Endothelial cell of umbilical vein (primary cell): ENCODE results near the gene METTL13. TPM values are rescaled to one million over a fixed set of nuclear protein-coding genes. Genes with fewer than 3 reads are reported as not detected.

ENCODE experiments used
- BruUV-seq: library from RNA; stranded (reverse); fragments of 400-500 nt; replicated peaks from 2 replicates; lab custom pipeline; 2021; lab: Mats Ljungman, UMichigan
- CTCF ChIA-PET: fragments of 300-600, 350-600 bp; sonication (Branson Sonifier 250); formaldehyde crosslinking; loops from one replicate; lab custom pipeline; 2021; ENCODE audit warnings: antibody characterized with exemption, inconsistent platforms; lab: Charles Lee
- POLR2A ChIA-PET: fragments of 300-600, 350-600 bp; sonication (Branson Sonifier 250); formaldehyde crosslinking; loops from one replicate; lab custom pipeline; 2021; ENCODE audit warnings: antibody characterized with exemption, inconsistent platforms; lab: Charles Lee
- DNase-seq: peaks from one replicate; pipeline ENCODE4 v3.0.0-alpha.2; 2011; ENCODE audit warnings: low read depth, low spot score
- FAIRE-seq: peaks from 2 replicates; lab custom pipeline; 2011; peaks lifted over from hg19 to GRCh38; lab: Jason Lieb, UNC
- H2AFZ ChIP-seq: 2 replicates; pipeline ENCODE4 v1.6.0; 2012; ENCODE audit warnings: low read depth, low read length, control low read depth, inconsistent platforms
- H3K27ac ChIP-seq: 2 replicates; pipeline ENCODE4 v1.5.1; 2011; ENCODE audit warnings: low read depth, mild to moderate bottlenecking, control low read depth, low read length, moderate library complexity; ENCODE audit not compliant: insufficient read depth
- H3K27me3 ChIP-seq, 2 experiments: 2 replicates each; pipeline versions ENCODE4 v1.6.0 to v1.6.1; 2011; ENCODE audit warnings: low read length in 2 of 2, mixed read lengths in 1 of 2; ENCODE audit not compliant: control insufficient read depth in 2 of 2, insufficient read depth in 2 of 2
- H3K36me3 ChIP-seq, 2 experiments: 2 replicates in 1 of 2; 3 replicates in 1 of 2; pipeline ENCODE4 v1.5.1; 2011; ENCODE audit warnings: low read length in 2 of 2, mild to moderate bottlenecking in 1 of 2, moderate library complexity in 1 of 2; ENCODE audit not compliant: control insufficient read depth in 2 of 2, insufficient read depth in 2 of 2; ENCODE audit errors: extremely low read depth in 1 of 2
- H3K4me1 ChIP-seq: 3 replicates; pipeline ENCODE4 v1.5.1; 2011; ENCODE audit warnings: mild to moderate bottlenecking, low read length; ENCODE audit not compliant: control insufficient read depth, insufficient read depth; ENCODE audit errors: extremely low read depth
- H3K4me2 ChIP-seq: 2 replicates; pipeline ENCODE4 v1.6.1; 2011; ENCODE audit warnings: low read length, control low read depth, mixed read lengths; ENCODE audit not compliant: insufficient read depth
- H3K4me3 ChIP-seq, 3 experiments: fragments of 200-600 bp in 1 of 3; sonication (generic), shearing (Covaris generic) in 1 of 3; replicated peaks in 1 of 3; 2 replicates each; pipeline ENCODE4 v1.5.1; 2011 to 2016; ENCODE audit warnings: control low read depth in 3 of 3, low read length in 3 of 3, mild to moderate bottlenecking in 2 of 3, inconsistent platforms in 1 of 3, low read depth in 1 of 3, moderate library complexity in 1 of 3; ENCODE audit not compliant: insufficient read depth in 1 of 3
- H3K79me2 ChIP-seq: 2 replicates; pipeline ENCODE4 v1.6.0; 2012; ENCODE audit warnings: low read length, inconsistent platforms; ENCODE audit not compliant: control insufficient read depth, insufficient read depth
- H3K9ac ChIP-seq: replicated peaks from 2 replicates; pipeline ENCODE3; 2011; ENCODE audit warnings: low read length, control low read depth; ENCODE audit not compliant: insufficient read depth; ENCODE audit errors: extremely low read depth
- H3K9me1 ChIP-seq: replicated peaks from 3 replicates; pipeline ENCODE4 v1.6.0; 2011; ENCODE audit warnings: mild to moderate bottlenecking, low read length; ENCODE audit not compliant: control insufficient read depth, insufficient read depth; ENCODE audit errors: extremely low read depth
- H3K9me3 ChIP-seq: replicated peaks from 2 replicates; pipeline ENCODE4 v1.5.1; 2012; ENCODE audit warnings: low read length, inconsistent platforms; ENCODE audit not compliant: control insufficient read depth, insufficient read depth
- H4K20me1 ChIP-seq: replicated peaks from 2 replicates; pipeline ENCODE3; 2011; ENCODE audit warnings: mild to moderate bottlenecking, low read length; ENCODE audit not compliant: control insufficient read depth, insufficient read depth; ENCODE audit errors: extremely low read depth
- CTCF ChIP-seq, 2 donors: IDR thresholded peaks; 1 replicate in 1 of 2; 2 replicates in 1 of 2; pipeline ENCODE4 v1.5.1; 2011; ENCODE audit warnings: low read length in 2 of 2, mild to moderate bottlenecking in 2 of 2, moderate library complexity in 2 of 2, control low read depth in 1 of 2, inconsistent platforms in 1 of 2, low read depth in 1 of 2; ENCODE audit not compliant: insufficient read depth in 1 of 2; ENCODE audit errors: extremely low read depth in 1 of 2
- EZH2 ChIP-seq: IDR thresholded peaks from 2 replicates; pipeline ENCODE4 v1.6.1; 2012; ENCODE audit warnings: borderline replicate concordance, low read depth, mild to moderate bottlenecking, moderate library complexity, low read length, inconsistent platforms; ENCODE audit not compliant: severe bottlenecking
- FOS ChIP-seq: IDR thresholded peaks from 2 replicates; pipeline ENCODE4 v1.6.1; 2011; ENCODE audit warnings: mild to moderate bottlenecking, low read length, moderate library complexity, borderline replicate concordance; ENCODE audit not compliant: insufficient read depth
- GATA2 ChIP-seq: IDR thresholded peaks from 2 replicates; pipeline ENCODE4 v1.7.0; 2011; ENCODE audit warnings: low read depth, mild to moderate bottlenecking, moderate library complexity, mixed read lengths, low read length; ENCODE audit not compliant: insufficient read length, insufficient read depth
- JUN ChIP-seq: IDR thresholded peaks from 2 replicates; pipeline ENCODE4 v1.6.1; 2011; ENCODE audit warnings: borderline replicate concordance, low read depth; ENCODE audit not compliant: insufficient read length, insufficient read depth
- MYC ChIP-seq: IDR thresholded peaks from one replicate; pipeline ENCODE4 v1.6.1; 2011; ENCODE audit warnings: mild to moderate bottlenecking, low read depth, low read length
- POLR2A ChIP-seq: IDR thresholded peaks from 2 replicates; pipeline ENCODE4 v1.6.1; 2012; ENCODE audit warnings: low read depth, mild to moderate bottlenecking, control low read depth, low read length
- POLR2AphosphoS5 ChIP-seq: IDR thresholded peaks from 2 replicates; pipeline ENCODE4 v1.6.1; 2012; ENCODE audit warnings: low read depth, mild to moderate bottlenecking, control low read depth, low read length, moderate library complexity; ENCODE audit not compliant: insufficient read depth
- dilution Hi-C: fragments of 300-500 bp; cut with MboI; formaldehyde crosslinking; loops from one replicate; pipeline ENCODE4 v1.15.0; 2019; ENCODE audit warnings: low sequenced_read_pairs; ENCODE audit not compliant: extremely low pct_ligation_motif_present
- intact Hi-C: fragments of 100-400 bp; cut with micrococcal nuclease; formaldehyde crosslinking; loops from one replicate; pipeline ENCODE4 v1.10.0; 2022
- polyA plus RNA-seq, 4 experiments: library from polyadenylated mRNA; depleted of rRNA in 3 of 4; stranded (reverse) in 3 of 4; unstranded in 1 of 4; fragments of >200 nt; gene quantifications; 2 replicates each; pipeline versions ENCODE4 v1.2.1 to v1.2.3, GENCODE V29; 2011 to 2012; ENCODE audit warnings: missing spikeins in 1 of 4
- total RNA-seq: library from RNA; stranded (reverse); gene quantifications from 2 replicates; pipeline ENCODE4 v1.2.3, GENCODE V29; 2021
- TF ChIP-seq, protein P1 (sequence below): IDR thresholded peaks from 2 replicates; pipeline ENCODE4 v1.6.1; 2011; ENCODE audit not compliant: insufficient read depth, insufficient read length

The METTL13 gene
- total and polyA plus RNA-seq, 2 donors (not counting 3 experiments of a cell fraction or from before 2014, with no cell fraction given): 21.2 to 26.5 TPM

DNA sequence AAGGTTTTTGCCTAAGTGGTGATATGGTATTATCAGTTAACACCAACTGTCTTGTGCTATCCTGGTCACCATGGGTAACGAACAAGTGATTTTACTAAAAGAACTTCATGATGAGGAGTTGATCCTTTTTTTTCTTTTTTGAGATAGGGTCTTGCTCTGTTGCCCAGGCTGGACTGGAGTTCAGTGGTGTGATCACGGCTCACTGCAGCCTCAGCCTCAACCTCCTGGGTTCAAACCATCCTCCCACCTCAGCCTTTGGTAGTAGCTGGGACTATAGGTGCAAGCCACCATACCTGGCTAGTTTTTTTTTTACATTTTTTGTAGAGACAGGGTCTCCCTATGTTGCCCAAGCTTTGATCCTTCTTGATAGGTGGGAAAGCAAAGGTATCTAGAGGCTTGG, 5.1 kb downstream of the METTL13 start:
- POLR2A ChIA-PET: interaction anchor here (0.7 kb wide), 1 partner anchor 646 kb away, joined by 3 read pairs; no protein-coding TSS in a partner anchor
- H2AFZ ChIP-seq: no peak overlapping the region
- no peaks in the 10 kb centered on the region for H4K20me1 ChIP-seq
- H3K27me3 ChIP-seq: no peaks in the 10 kb centered on the region
- peaks cover 35% of the 10 kb centered on the region for H3K79me2 ChIP-seq
- TF ChIP-seq POLR2AphosphoS5: no peak
- no peak for TF ChIP-seq POLR2A
- TF ChIP-seq GATA2: no peak
- TF ChIP-seq JUN: no peak
- TF ChIP-seq, protein P1, sequence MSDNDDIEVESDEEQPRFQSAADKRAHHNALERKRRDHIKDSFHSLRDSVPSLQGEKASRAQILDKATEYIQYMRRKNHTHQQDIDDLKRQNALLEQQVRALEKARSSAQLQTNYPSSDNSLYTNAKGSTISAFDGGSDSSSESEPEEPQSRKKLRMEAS: no peak
- TF ChIP-seq EZH2: no peak
- no peak for TF ChIP-seq MYC
- TF ChIP-seq CTCF (IDR thresholded peaks at IDR 0.05; ENCODE audit: extremely low read depth in 1 of 2, insufficient read depth in 1 of 2, low read depth in 1 of 2, low read length in 2 of 2): no peak
- no peak for TF ChIP-seq FOS
- H3K4me2 ChIP-seq: no peak overlapping the region
- DNase-seq (no peak), FAIRE-seq (no peak)
- H3K27ac ChIP-seq: no peak overlapping the region
- no peaks in the 10 kb centered on the region for H3K9me1 ChIP-seq
- no TSS peak for BruUV-seq
- intact Hi-C loops: no loop called here
- no peaks in the 10 kb centered on the region for H3K9me3 ChIP-seq
- CTCF ChIA-PET: interaction anchor here (1.8 kb wide), 1 partner anchor 142 kb away, joined by 9 read pairs; no protein-coding TSS in a partner anchor
- H3K4me3 ChIP-seq: no peak overlapping the region
- H3K4me1 ChIP-seq: peaks cover 7% of the 10 kb centered on the region
- H3K36me3 ChIP-seq: peaks cover 22 to 28% of the 10 kb centered on the region in 2 experiments
- no peak overlapping the region for H3K9ac ChIP-seq
- dilution Hi-C loops: loop anchor here (25.0 kb wide), 1 partner anchor 201 kb away; no protein-coding TSS in a partner anchor
